GM19397 (cell line): Measurements from ENCODE around the gene TSSK3.

ENCODE experiments used
- ATAC-seq: cut with Tn5 transposase; IDR thresholded peaks from one replicate; pipeline ENCODE4 v1.9.1; 2021; ENCODE audit warnings: mild to moderate bottlenecking, moderate library complexity; ENCODE audit not compliant: unreplicated experiment

TSSK3 gene

GRCh38 chr1:32361308-32361673 lies 1.0 kb upstream of the TSSK3 start:
- ATAC-seq = no peak

- no peak for ATAC-seq
These were observed 465 bp upstream of the TSSK3 start for GRCh38 chr1:32361674-32362473.

- no peak for ATAC-seq
These were observed 1.4 kb downstream of the TSSK3 start for GRCh38 chr1:32363713-32364112.

GRCh38 chr1:32364836-32365235 lies 2.5 kb downstream of the TSSK3 start:
- no peak for ATAC-seq

- ATAC-seq = no peak
These were observed 3.1 kb downstream of the TSSK3 start for GRCh38 chr1:32365445-32365844.

- ATAC-seq = no peak
These were observed 5.7 kb downstream of the TSSK3 start for GRCh38 chr1:32367912-32368635.

GRCh38 chr1:32372149-32372756 lies 9.9 kb downstream of the TSSK3 start:
- ATAC-seq = no peak

- ATAC-seq = no peak
These were observed 11.8 kb downstream of the TSSK3 start for GRCh38 chr1:32373996-32374592.

GRCh38 chr1:32376199-32376598 lies 13.9 kb downstream of the TSSK3 start:
- ATAC-seq = no peak

GRCh38 chr1:32377541-32378220 lies 15.3 kb downstream of the TSSK3 start:
- ATAC-seq = no peak

- ATAC-seq = no peak
These were observed 17.7 kb downstream of the TSSK3 start for GRCh38 chr1:32380057-32380456.

GRCh38 chr1:32386676-32387392 lies 24.5 kb downstream of the TSSK3 start:
- ATAC-seq = no peak

GRCh38 chr1:32388641-32389040 lies 26.3 kb downstream of the TSSK3 start:
- ATAC-seq = no peak

- ATAC-seq = no peak
These were observed 28.8 kb downstream of the TSSK3 start for GRCh38 chr1:32390904-32391870.

GRCh38 chr1:32392325-32392724 lies 30.0 kb downstream of the TSSK3 start:
- ATAC-seq = no peak

GRCh38 chr1:32393136-32393535 lies 30.8 kb downstream of the TSSK3 start:
- ATAC-seq = no peak

- peak; percentile 14 for ATAC-seq
These were observed 31.4 kb downstream of the TSSK3 start for GRCh38 chr1:32393832-32394140.

GRCh38 chr1:32394141-32394889 lies 32.0 kb downstream of the TSSK3 start, which contains the start of gene BSDC1:
Gene BSDC1, minus strand, starts transcription at chr1:32394441. Its CDS starts 27 bp downstream, at chr1:32394414.
- ATAC-seq = peak; percentile 97
